Measurements from ENCODE around the gene DEFB123.

DNA sequence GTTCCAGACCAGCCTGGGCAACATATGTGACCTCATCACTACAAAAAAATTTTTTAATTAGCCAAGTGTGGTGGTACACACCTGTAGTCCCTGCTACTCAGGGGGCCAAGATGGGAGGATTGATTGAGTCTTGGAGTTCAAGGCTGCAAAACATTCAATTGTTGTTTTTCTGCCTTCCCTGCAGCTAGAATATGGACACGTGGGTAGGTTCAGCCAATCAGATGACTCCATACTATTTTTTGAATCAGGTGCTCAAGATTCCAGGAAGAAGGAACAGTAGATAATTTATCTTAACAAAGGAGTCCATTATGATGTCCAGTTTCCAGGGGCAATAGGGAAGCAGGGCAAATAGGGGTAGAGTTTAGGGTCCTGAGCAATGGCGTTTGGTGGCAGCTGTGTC is 47.6 kb upstream of the DEFB123 start:
- TF ChIP-seq, protein P1, sequence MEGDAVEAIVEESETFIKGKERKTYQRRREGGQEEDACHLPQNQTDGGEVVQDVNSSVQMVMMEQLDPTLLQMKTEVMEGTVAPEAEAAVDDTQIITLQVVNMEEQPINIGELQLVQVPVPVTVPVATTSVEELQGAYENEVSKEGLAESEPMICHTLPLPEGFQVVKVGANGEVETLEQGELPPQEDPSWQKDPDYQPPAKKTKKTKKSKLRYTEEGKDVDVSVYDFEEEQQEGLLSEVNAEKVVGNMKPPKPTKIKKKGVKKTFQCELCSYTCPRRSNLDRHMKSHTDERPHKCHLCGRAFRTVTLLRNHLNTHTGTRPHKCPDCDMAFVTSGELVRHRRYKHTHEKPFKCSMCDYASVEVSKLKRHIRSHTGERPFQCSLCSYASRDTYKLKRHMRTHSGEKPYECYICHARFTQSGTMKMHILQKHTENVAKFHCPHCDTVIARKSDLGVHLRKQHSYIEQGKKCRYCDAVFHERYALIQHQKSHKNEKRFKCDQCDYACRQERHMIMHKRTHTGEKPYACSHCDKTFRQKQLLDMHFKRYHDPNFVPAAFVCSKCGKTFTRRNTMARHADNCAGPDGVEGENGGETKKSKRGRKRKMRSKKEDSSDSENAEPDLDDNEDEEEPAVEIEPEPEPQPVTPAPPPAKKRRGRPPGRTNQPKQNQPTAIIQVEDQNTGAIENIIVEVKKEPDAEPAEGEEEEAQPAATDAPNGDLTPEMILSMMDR (IDR thresholded peaks at IDR 0.05; ENCODE audit: insufficient read depth, low read length, poor library complexity, severe bottlenecking): no peak
- TF ChIP-seq EZH2phosphoT487 (conservative IDR thresholded peaks at IDR 0.05; ENCODE audit: low read length): no peak
